Trophoblast cell (in vitro differentiated cells and primary cell): ENCODE data around the gene PRPF40A.
"Not testable (repeated sequence)": the region's sequence is repeated elsewhere in the genome, so short reads cannot be mapped to it uniquely, and the experiment has no call there.

Source experiments
- DNase-seq, 2 donors: peaks; one replicate each; pipeline ENCODE4 v3.0.0-alpha.2; 2016
- H2AFZ ChIP-seq: 2 replicates; pipeline ENCODE4 v1.6.1; 2013; ENCODE audit warnings: low read length, moderate library complexity, mild to moderate bottlenecking; ENCODE audit not compliant: insufficient read depth, poor library complexity
- H2AK5ac ChIP-seq: 2 replicates; pipeline ENCODE4 v1.6.1; 2013; ENCODE audit warnings: mild to moderate bottlenecking, low read length
- H2BK120ac ChIP-seq: 2 replicates; pipeline ENCODE4 v1.6.1; 2013; ENCODE audit warnings: low read length, mild to moderate bottlenecking, moderate library complexity; ENCODE audit not compliant: insufficient read depth, poor library complexity
- H2BK12ac ChIP-seq: 2 replicates; pipeline ENCODE4 v1.6.1; 2013; ENCODE audit warnings: mild to moderate bottlenecking, low read length, moderate library complexity
- H2BK5ac ChIP-seq: 2 replicates; pipeline ENCODE4 v1.6.1; 2013; ENCODE audit warnings: low read length, low read depth, moderate library complexity, mild to moderate bottlenecking; ENCODE audit not compliant: poor library complexity
- H3K14ac ChIP-seq: 2 replicates; pipeline ENCODE4 v1.6.1; 2013; ENCODE audit warnings: mild to moderate bottlenecking, low read length
- H3K18ac ChIP-seq: 2 replicates; pipeline ENCODE4 v1.6.1; 2013; ENCODE audit warnings: mild to moderate bottlenecking, low read length
- H3K23ac ChIP-seq: 2 replicates; pipeline ENCODE4 v1.6.1; 2013; ENCODE audit warnings: low read length
- H3K27ac ChIP-seq: 2 replicates; pipeline ENCODE4 v1.5.1; 2013; ENCODE audit warnings: low read depth, mild to moderate bottlenecking, inconsistent platforms, low read length, moderate library complexity
- H3K27me3 ChIP-seq: 2 replicates; pipeline ENCODE4 v1.6.1; 2013; ENCODE audit warnings: inconsistent platforms, mild to moderate bottlenecking, low read length, moderate library complexity; ENCODE audit not compliant: insufficient read depth
- H3K36me3 ChIP-seq, 2 experiments: 1 replicate in 1 of 2; 2 replicates in 1 of 2; pipeline ENCODE4 v1.6.1; 2013; ENCODE audit warnings: low read length in 2 of 2, mild to moderate bottlenecking in 2 of 2, moderate library complexity in 1 of 2; ENCODE audit not compliant: insufficient read depth in 2 of 2, control insufficient read depth in 1 of 2
- H3K4ac ChIP-seq: 2 replicates; pipeline ENCODE4 v1.6.1; 2013; ENCODE audit warnings: low read depth, mild to moderate bottlenecking, low read length, moderate library complexity
- H3K4me1 ChIP-seq, 2 experiments: 1 replicate in 1 of 2; 2 replicates in 1 of 2; pipeline ENCODE4 v1.6.1; 2013; ENCODE audit warnings: low read length in 2 of 2, mild to moderate bottlenecking in 2 of 2, moderate library complexity in 1 of 2; ENCODE audit not compliant: insufficient read depth in 2 of 2, control insufficient read depth in 1 of 2
- H3K4me2 ChIP-seq: 2 replicates; pipeline ENCODE4 v1.6.1; 2013; ENCODE audit warnings: inconsistent platforms, mild to moderate bottlenecking, low read length, moderate library complexity
- H3K4me3 ChIP-seq: 2 replicates; pipeline ENCODE4 v1.5.1; 2013; ENCODE audit warnings: mild to moderate bottlenecking, low read depth, low read length, inconsistent platforms
- H3K79me1 ChIP-seq: one replicate; pipeline ENCODE4 v1.6.1; 2013; ENCODE audit warnings: low read length
- H3K79me2 ChIP-seq: 2 replicates; pipeline ENCODE4 v1.6.1; 2013; ENCODE audit warnings: low read length, mild to moderate bottlenecking; ENCODE audit not compliant: control insufficient read depth, insufficient read depth, poor library complexity
- H3K9ac ChIP-seq: 2 replicates; pipeline ENCODE4 v1.6.1; 2013; ENCODE audit warnings: mild to moderate bottlenecking, low read length
- H3K9me3 ChIP-seq: 2 replicates; pipeline ENCODE4 v1.6.1; 2013; ENCODE audit warnings: low read depth, mild to moderate bottlenecking, control low read depth, inconsistent platforms, low read length; ENCODE audit not compliant: insufficient read depth
- H4K12ac ChIP-seq: 2 replicates; pipeline ENCODE4 v1.6.1; 2013; ENCODE audit warnings: low read depth, mild to moderate bottlenecking, low read length, moderate library complexity
- H4K8ac ChIP-seq: 2 replicates; pipeline ENCODE4 v1.6.1; 2013; ENCODE audit warnings: low read depth, mild to moderate bottlenecking, low read length, moderate library complexity
- H4K91ac ChIP-seq: one replicate; pipeline ENCODE4 v1.6.1; 2013; ENCODE audit warnings: low read depth, mild to moderate bottlenecking, low read length, moderate library complexity
- WGBS: extraction: QIAGEN DNeasy Blood & Tissue Kit; methylation state at CpG from one replicate; pipeline ENCODE4 v1.1.7; 2013; ENCODE audit warnings: missing lambda C conversion rate; ENCODE audit not compliant: insufficient read length, insufficient coverage; ENCODE audit errors: extremely low coverage; 5-methylcytosine and 5-hydroxymethylcytosine counted together

PRPF40A gene

GRCh38 chr2:152723918-152724317 lies 6.7 kb upstream of the PRPF40A start:
- no peak for DNase-seq
- H3K4ac ChIP-seq = no peak overlapping the region
- H2AK5ac ChIP-seq = no peak overlapping the region
- H3K27me3 ChIP-seq = no peaks in the 10 kb centered on the region
- H4K91ac ChIP-seq = no peak overlapping the region
- peaks cover 0 to 2% of the 10 kb centered on the region in 2 experiments for H3K36me3 ChIP-seq
- H3K4me1 ChIP-seq = peaks cover 0 to 3% of the 10 kb centered on the region in 2 experiments
- no peak overlapping the region for H3K4me3 ChIP-seq
- H3K79me1 ChIP-seq = no peaks in the 10 kb centered on the region
- H3K18ac ChIP-seq = no peak overlapping the region
- H3K4me2 ChIP-seq = no peak overlapping the region
- no peak overlapping the region for H2BK12ac ChIP-seq
- no peak overlapping the region for H3K23ac ChIP-seq
- H2BK120ac ChIP-seq = no peak overlapping the region
- H3K27ac ChIP-seq = no peak overlapping the region
- H3K9me3 ChIP-seq = no peaks in the 10 kb centered on the region
- H3K9ac ChIP-seq = no peak overlapping the region
- H3K79me2 ChIP-seq = peaks cover under 1% of the 10 kb centered on the region
- no peak overlapping the region for H3K14ac ChIP-seq
- WGBS = no CpG with 5 or more reads among the region's 1 CpG
- H2AFZ ChIP-seq = no peak overlapping the region
- H2BK5ac ChIP-seq = no peak overlapping the region
- H4K12ac ChIP-seq = no peak overlapping the region
- H4K8ac ChIP-seq = no peak overlapping the region

- H3K4me3 ChIP-seq, H2BK120ac ChIP-seq, H2BK5ac ChIP-seq, H3K9ac ChIP-seq, H4K12ac ChIP-seq, H4K91ac ChIP-seq, H3K23ac ChIP-seq, H3K79me2 ChIP-seq, H3K27ac ChIP-seq, H3K4me1 ChIP-seq, H2AK5ac ChIP-seq, H2AFZ ChIP-seq, H2BK12ac ChIP-seq, H3K36me3 ChIP-seq, H3K9me3 ChIP-seq, H3K14ac ChIP-seq, H3K27me3 ChIP-seq, H3K4ac ChIP-seq, H3K18ac ChIP-seq, H4K8ac ChIP-seq, H3K4me2 ChIP-seq: not testable (repeated sequence)
- peak in 1 of 2 donors; percentile 48 for DNase-seq
- WGBS = no CpG with 5 or more reads among the region's 8 CpGs
- H3K79me1 ChIP-seq = peaks cover 11% of the 10 kb centered on the region
Measured at GRCh38 chr2:152722639-152723038, 5.4 kb upstream of the PRPF40A start.

- Histone ChIP-seq H2BK5ac (no peak overlapping the region), H3K79me2 (peaks cover 15% of the 10 kb centered on the region), H3K4ac (peak overlapping the region; percentile 29), H3K18ac (no peak overlapping the region), H3K4me2 (no peak overlapping the region), H3K9me3 (no peaks in the 10 kb centered on the region), H3K9ac (no peak overlapping the region), H3K27ac (no peak overlapping the region), H3K4me1 (peaks cover 0 to 4% of the 10 kb centered on the region in 2 experiments), H4K8ac (no peak overlapping the region), H3K27me3 (no peaks in the 10 kb centered on the region), H2AFZ (no peak overlapping the region), H3K14ac (no peak overlapping the region), H2BK120ac (no peak overlapping the region), H3K79me1 (peaks cover 17% of the 10 kb centered on the region), H3K23ac (no peak overlapping the region), H3K4me3 (no peak overlapping the region), H4K12ac (no peak overlapping the region), H2BK12ac (no peak overlapping the region), H3K36me3 (no peaks in the 10 kb centered on the region), H2AK5ac (no peak overlapping the region), H4K91ac (no peak overlapping the region)
- WGBS = no CpG with 5 or more reads among the region's 2 CpGs
- DNase-seq = no peak
Measured at GRCh38 chr2:152720794-152721193, 3.5 kb upstream of the PRPF40A start.

GRCh38 chr2:152718909-152719645 lies 1.8 kb upstream of the PRPF40A start:
- Histone ChIP-seq H4K91ac (peak overlapping the region; percentile 62), H3K9me3 (no peaks in the 10 kb centered on the region), H2AK5ac (peak overlapping the region; percentile 26), H3K4ac (peak overlapping the region; percentile 67), H2AFZ (peak overlapping the region; percentile 40), H3K18ac (peak overlapping the region; percentile 63), H3K4me2 (peak overlapping the region; percentile 58), H3K36me3 (peaks cover 0 to 2% of the 10 kb centered on the region in 2 experiments), H2BK120ac (peak overlapping the region; percentile 55), H3K9ac (peak overlapping the region; percentile 74), H4K8ac (peak overlapping the region; percentile 84), H3K27ac (peak overlapping the region; percentile 96), H2BK5ac (peak overlapping the region; percentile 67), H3K23ac (no peak overlapping the region), H3K27me3 (no peaks in the 10 kb centered on the region), H3K4me1 (peaks cover 0 to 5% of the 10 kb centered on the region in 2 experiments), H3K79me1 (peaks cover 17% of the 10 kb centered on the region), H3K4me3 (peak overlapping the region; percentile 97), H3K79me2 (peaks cover 15% of the 10 kb centered on the region), H4K12ac (peak overlapping the region; percentile 60), H3K14ac (peak overlapping the region; percentile 84), H2BK12ac (no peak overlapping the region)
- peak; percentile 73 to 80 for DNase-seq
- no CpG with 5 or more reads among the region's 23 CpGs for WGBS
